CD14-positive monocyte (primary cell): Measurements from ENCODE around the gene SEC14L2. TPM values are rescaled to one million over a fixed set of nuclear protein-coding genes. Genes with fewer than 3 reads are reported as not detected.

Experiments
- DNase-seq, 3 donors: peaks; one replicate each; pipeline ENCODE4 v3.0.0-alpha.2; 2011 to 2022
- H2AFZ ChIP-seq: 2 replicates; pipeline ENCODE4 v1.6.0; 2012; ENCODE audit warnings: mild to moderate bottlenecking, low read depth, low read length, inconsistent platforms; ENCODE audit not compliant: insufficient read depth, poor library complexity, severe bottlenecking
- H3K27ac ChIP-seq, 2 donors: 1 replicate in 1 of 2; 2 replicates in 1 of 2; pipeline ENCODE4 v1.5.1; 2012 to 2013; ENCODE audit warnings: low read length in 2 of 2, control low read depth in 1 of 2, inconsistent platforms in 1 of 2, low read depth in 1 of 2, mild to moderate bottlenecking in 1 of 2
- H3K27me3 ChIP-seq, 2 donors: one replicate each; pipeline versions ENCODE4 v1.6.0 to v1.6.1; 2011 to 2013; ENCODE audit warnings: low read length in 2 of 2; ENCODE audit not compliant: control insufficient read depth in 2 of 2, insufficient read depth in 2 of 2
- H3K36me3 ChIP-seq, 2 donors: replicated peaks in 1 of 2; 1 replicate in 1 of 2; 2 replicates in 1 of 2; pipeline versions ENCODE4 v1.5.1 to v1.6.1; 2012 to 2013; ENCODE audit warnings: low read length in 2 of 2, control low read depth in 1 of 2, inconsistent platforms in 1 of 2, mild to moderate bottlenecking in 1 of 2; ENCODE audit not compliant: insufficient read depth in 2 of 2, control insufficient read depth in 1 of 2
- H3K4me1 ChIP-seq, 2 donors: 1 replicate in 1 of 2; 2 replicates in 1 of 2; pipeline versions ENCODE4 v1.5.1 to v1.6.1; 2012 to 2013; ENCODE audit warnings: low read length in 2 of 2, control low read depth in 1 of 2, inconsistent platforms in 1 of 2, mild to moderate bottlenecking in 1 of 2, moderate library complexity in 1 of 2; ENCODE audit not compliant: insufficient read depth in 2 of 2, control insufficient read depth in 1 of 2
- H3K4me2 ChIP-seq: replicated peaks from 2 replicates; pipeline ENCODE3; 2012; ENCODE audit warnings: low read length, moderate library complexity, mild to moderate bottlenecking; ENCODE audit not compliant: poor library complexity, severe bottlenecking; ENCODE audit errors: extremely low read depth
- H3K4me3 ChIP-seq, 3 experiments: fragments of 200-600 bp in 1 of 3; sonication (generic) in 1 of 3; replicated peaks in 1 of 3; 1 replicate in 2 of 3; 2 replicates in 1 of 3; pipeline ENCODE4 v1.5.1; 2011 to 2013; ENCODE audit warnings: low read length in 3 of 3, mild to moderate bottlenecking in 3 of 3, control low read depth in 2 of 3, low read depth in 2 of 3, inconsistent platforms in 1 of 3, moderate library complexity in 1 of 3
- H3K79me2 ChIP-seq: 2 replicates; pipeline ENCODE4 v1.6.0; 2012; ENCODE audit warnings: mild to moderate bottlenecking, control low read depth, inconsistent platforms, low read length, moderate library complexity; ENCODE audit not compliant: insufficient read depth
- H3K9ac ChIP-seq: 2 replicates; pipeline ENCODE4 v1.6.0; 2017; ENCODE audit warnings: low read length, mild to moderate bottlenecking; ENCODE audit not compliant: insufficient read depth, poor library complexity, severe bottlenecking
- H3K9me3 ChIP-seq, 2 donors: replicated peaks in 1 of 2; 1 replicate in 1 of 2; 2 replicates in 1 of 2; pipeline versions ENCODE4 v1.5.1 to v1.6.1; 2012 to 2013; ENCODE audit warnings: low read length in 2 of 2, control low read depth in 1 of 2; ENCODE audit not compliant: control insufficient read depth in 1 of 2, insufficient read depth in 1 of 2
- H4K20me1 ChIP-seq: 2 replicates; pipeline ENCODE4 v1.6.0; 2012; ENCODE audit warnings: mild to moderate bottlenecking, low read length, control low read depth, moderate library complexity; ENCODE audit not compliant: insufficient read depth
- H3K27ac Mint-ChIP-seq, 7 donors: one replicate each; pipeline ENCODE4 v1.8.0; 2020; ENCODE audit warnings: mild to moderate bottlenecking in 7 of 7, mixed read lengths in 7 of 7, moderate library complexity in 6 of 7, inconsistent platforms in 2 of 7
- H3K27me3 Mint-ChIP-seq, 3 donors: one replicate each; pipeline ENCODE4 v1.8.0; 2021 to 2022; ENCODE audit warnings: low read depth in 3 of 3, mild to moderate bottlenecking in 3 of 3, mixed read lengths in 3 of 3, moderate library complexity in 3 of 3, inconsistent platforms in 1 of 3
- H3K36me3 Mint-ChIP-seq, 2 donors: one replicate each; pipeline ENCODE4 v1.8.0; 2020; ENCODE audit warnings: mixed read lengths in 2 of 2, inconsistent platforms in 1 of 2, mild to moderate bottlenecking in 1 of 2
- H3K4me1 Mint-ChIP-seq: one replicate; pipeline ENCODE4 v1.8.0; 2020; ENCODE audit warnings: mild to moderate bottlenecking, mixed read lengths
- H3K4me3 Mint-ChIP-seq, 2 donors: one replicate each; pipeline ENCODE4 v1.8.0; 2020; ENCODE audit warnings: mild to moderate bottlenecking in 2 of 2, mixed read lengths in 2 of 2, moderate library complexity in 1 of 2
- H3K9me3 Mint-ChIP-seq, 7 donors: one replicate each; pipeline ENCODE4 v1.8.0; 2020 to 2022; ENCODE audit warnings: mixed read lengths in 7 of 7, mild to moderate bottlenecking in 6 of 7, moderate library complexity in 6 of 7, inconsistent platforms in 2 of 7
- CTCF ChIP-seq: fragments of 200-600 bp; IDR thresholded peaks from one replicate; pipeline ENCODE4 v1.8.0; 2022; ENCODE audit warnings: antibody characterized with exemption, mild to moderate bottlenecking
- WGBS: methylation state at CpG from one replicate; pipeline ENCODE4 v1.1.5; 2013; ENCODE audit warnings: missing lambda C conversion rate; ENCODE audit not compliant: insufficient coverage; 5-methylcytosine and 5-hydroxymethylcytosine counted together
- intact Hi-C, 2 donors: fragments of 100-400 bp; cut with micrococcal nuclease; formaldehyde crosslinking; loops; one replicate each; pipeline versions ENCODE4 v1.15.0 to v1.15.1; 2023
- polyA plus RNA-seq, 3 donors: library from polyadenylated mRNA; depleted of rRNA in 1 of 3; unstranded in 2 of 3; stranded (reverse) in 1 of 3; fragments of 300-500 nt in 2 of 3; fragments of >200 nt in 1 of 3; fragmentation: Illumina TruSeq in 2 of 3; gene quantifications; 1 replicate in 2 of 3; 2 replicates in 1 of 3; pipeline ENCODE4 v1.2.3, GENCODE V29; 2012 to 2021
- small RNA-seq: library from RNA; depleted of rRNA; stranded (forward); fragments of <200 nt; gene quantifications from one replicate; pipeline ENCODE3, GENCODE V24; 2012; ENCODE audit warnings: low read depth; ENCODE audit not compliant: insufficient read length

The SEC14L2 gene
- polyA plus RNA-seq, 3 donors, result 0.03 TPM; not detected in 1

- WGBS, result no CpG with 5 or more reads among the region's 4 CpGs
- no peak overlapping the region for H2AFZ ChIP-seq
- no peaks in the 10 kb centered on the region for H3K36me3 ChIP-seq
- no peak for TF ChIP-seq CTCF
- H3K4me2 ChIP-seq, result no peak overlapping the region
- H3K4me3 ChIP-seq, result no peak overlapping the region
- DNase-seq, result no peak
- Mint-ChIP-seq H3K27me3 (peaks cover 10 to 30% (median 13%) of the 10 kb centered on the region in 3 donors), H3K36me3 (no peaks in the 10 kb centered on the region), H3K9me3 (no peaks in the 10 kb centered on the region), H3K4me1 (no peaks in the 10 kb centered on the region), H3K27ac (no peak overlapping the region), H3K4me3 (no peak overlapping the region)
- no peaks in the 10 kb centered on the region for H3K9me3 ChIP-seq
- no peaks in the 10 kb centered on the region for H3K79me2 ChIP-seq
- H3K9ac ChIP-seq, result no peak overlapping the region
- no peaks in the 10 kb centered on the region for H3K27me3 ChIP-seq
- no peaks in the 10 kb centered on the region for H3K4me1 ChIP-seq
- no peaks in the 10 kb centered on the region for H4K20me1 ChIP-seq
- intact Hi-C loops, result loop anchor here in 1 of 2 donors (10.0 kb wide), 1 partner anchor 369 kb away; no protein-coding TSS in a partner anchor
- no peak overlapping the region for H3K27ac ChIP-seq
Measured at GRCh38 chr22:30474121-30474520, 77.3 kb downstream of the SEC14L2 start.

Small RNA genes within 50 kb of the gene (small RNA-seq; reads per million reads assigned to genes)
- not detected for gene AC004832.3
- gene RNU6-564P, result not detected

Other genes with a start within 250 kb of the SEC14L2 start
- gene LIF, start 150.3 kb upstream of the SEC14L2 start, polyA plus RNA-seq, result 1 to 10 TPM in 1 of 3 donors, not detected in 2; 7.0 TPM
- 100 to 1,000 TPM in 2 of 3 donors, 10 to 100 TPM in 1; 48.0 to 295 (median 146) TPM for gene OSM, start 130.2 kb upstream of the SEC14L2 start, polyA plus RNA-seq
- gene CASTOR1, start 107.5 kb upstream of the SEC14L2 start, polyA plus RNA-seq, result 10 to 100 TPM in 1 of 3 donors, 1 to 10 TPM in 2; 6.4 to 15.5 (median 6.5) TPM
- gene TBC1D10A, start 70.1 kb upstream of the SEC14L2 start, polyA plus RNA-seq, result 10 to 100 TPM; 13.4 to 38.3 (median 21.8) TPM
- 100 to 1,000 TPM in 1 of 3 donors, 10 to 100 TPM in 2; 34.7 to 102 (median 52.1) TPM for gene SF3A1, start 40.1 kb upstream of the SEC14L2 start, polyA plus RNA-seq
- gene CCDC157, start 40.0 kb upstream of the SEC14L2 start, polyA plus RNA-seq, result 1 to 10 TPM in 1 of 3 donors, under 1 TPM in 2; 0.50 to 3.7 (median 0.54) TPM
- gene RNF215, start 9.6 kb upstream of the SEC14L2 start, polyA plus RNA-seq, result 10 to 100 TPM in 1 of 3 donors, under 1 TPM in 2; 0.26 to 12.2 (median 0.42) TPM
- gene MTFP1, start 28.8 kb downstream of the SEC14L2 start, polyA plus RNA-seq, result 10 to 100 TPM in 1 of 3 donors, 1 to 10 TPM in 2; 6.2 to 14.2 (median 7.5) TPM
- gene SEC14L3, start 75.0 kb downstream of the SEC14L2 start, polyA plus RNA-seq, result not detected
- not detected for gene SEC14L4, start 108.7 kb downstream of the SEC14L2 start, polyA plus RNA-seq
- gene SEC14L6, start 149.7 kb downstream of the SEC14L2 start, polyA plus RNA-seq, result not detected
- gene GAL3ST1, start 177.6 kb downstream of the SEC14L2 start, polyA plus RNA-seq, result not detected
- gene PES1, start 194.9 kb downstream of the SEC14L2 start, polyA plus RNA-seq, result 10 to 100 TPM; 32.2 to 36.6 (median 35.6) TPM
- gene TCN2, start 210.2 kb downstream of the SEC14L2 start, polyA plus RNA-seq, result 10 to 100 TPM; 27.1 to 51.7 (median 45.0) TPM
- gene SLC35E4, start 238.8 kb downstream of the SEC14L2 start, polyA plus RNA-seq, result 1 to 10 TPM; 1.4 to 2.4 (median 1.6) TPM